ENCODE measurements around the gene SLC2A5.

DNA sequence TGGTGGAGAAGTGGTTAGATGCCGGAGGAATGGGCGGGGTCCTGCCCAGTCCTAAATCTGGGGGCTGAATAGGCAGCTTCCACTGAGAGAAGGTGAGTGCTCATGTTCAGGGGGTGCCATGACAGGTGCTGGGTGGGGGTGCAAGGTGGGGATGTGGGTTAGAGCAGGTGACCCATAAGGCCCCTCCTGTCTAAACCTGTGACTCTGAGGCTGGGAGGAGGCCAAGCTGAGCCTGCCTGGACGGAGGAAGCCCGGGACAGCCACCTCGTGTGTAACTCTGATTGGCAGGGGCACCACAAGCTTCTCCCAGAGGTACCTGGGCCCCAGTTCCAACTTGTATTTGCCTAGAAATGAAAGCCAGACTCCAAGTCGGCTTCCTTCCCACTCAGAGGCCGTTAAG, 48.8 kb upstream of the SLC2A5 start:
- TF ChIP-seq, protein P1, sequence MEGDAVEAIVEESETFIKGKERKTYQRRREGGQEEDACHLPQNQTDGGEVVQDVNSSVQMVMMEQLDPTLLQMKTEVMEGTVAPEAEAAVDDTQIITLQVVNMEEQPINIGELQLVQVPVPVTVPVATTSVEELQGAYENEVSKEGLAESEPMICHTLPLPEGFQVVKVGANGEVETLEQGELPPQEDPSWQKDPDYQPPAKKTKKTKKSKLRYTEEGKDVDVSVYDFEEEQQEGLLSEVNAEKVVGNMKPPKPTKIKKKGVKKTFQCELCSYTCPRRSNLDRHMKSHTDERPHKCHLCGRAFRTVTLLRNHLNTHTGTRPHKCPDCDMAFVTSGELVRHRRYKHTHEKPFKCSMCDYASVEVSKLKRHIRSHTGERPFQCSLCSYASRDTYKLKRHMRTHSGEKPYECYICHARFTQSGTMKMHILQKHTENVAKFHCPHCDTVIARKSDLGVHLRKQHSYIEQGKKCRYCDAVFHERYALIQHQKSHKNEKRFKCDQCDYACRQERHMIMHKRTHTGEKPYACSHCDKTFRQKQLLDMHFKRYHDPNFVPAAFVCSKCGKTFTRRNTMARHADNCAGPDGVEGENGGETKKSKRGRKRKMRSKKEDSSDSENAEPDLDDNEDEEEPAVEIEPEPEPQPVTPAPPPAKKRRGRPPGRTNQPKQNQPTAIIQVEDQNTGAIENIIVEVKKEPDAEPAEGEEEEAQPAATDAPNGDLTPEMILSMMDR (conservative IDR thresholded peaks at IDR 0.05; ENCODE audit: low read depth, low read length) = no peak
- TF ChIP-seq RFX5 (IDR thresholded peaks at IDR 0.05; ENCODE audit: low read depth, low read length) (no peak), CEBPB (IDR thresholded peaks at IDR 0.05; ENCODE audit: low read depth, low read length) (no peak), POLR2A (IDR thresholded peaks at IDR 0.05; ENCODE audit: low read depth, low read length) (no peak), RCOR1 (IDR thresholded peaks at IDR 0.05; ENCODE audit: insufficient replicate concordance, low read length) (no peak), MAFK (IDR thresholded peaks at IDR 0.05; ENCODE audit: low read depth, low read length) (no peak), SMC3 (IDR thresholded peaks at IDR 0.05; ENCODE audit: low read depth, low read length) (no peak), BHLHE40 (IDR thresholded peaks at IDR 0.05; ENCODE audit: low read depth, low read length) (no peak)
- TF ChIP-seq, protein P2, sequence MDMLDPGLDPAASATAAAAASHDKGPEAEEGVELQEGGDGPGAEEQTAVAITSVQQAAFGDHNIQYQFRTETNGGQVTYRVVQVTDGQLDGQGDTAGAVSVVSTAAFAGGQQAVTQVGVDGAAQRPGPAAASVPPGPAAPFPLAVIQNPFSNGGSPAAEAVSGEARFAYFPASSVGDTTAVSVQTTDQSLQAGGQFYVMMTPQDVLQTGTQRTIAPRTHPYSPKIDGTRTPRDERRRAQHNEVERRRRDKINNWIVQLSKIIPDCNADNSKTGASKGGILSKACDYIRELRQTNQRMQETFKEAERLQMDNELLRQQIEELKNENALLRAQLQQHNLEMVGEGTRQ (IDR thresholded peaks at IDR 0.05; ENCODE audit: low read depth, low read length) = no peak
